NCI-H1436 treated with DMSO at 0.1 percent for 48 hours (cell line): Measurements from ENCODE around the gene FRK.
"Not testable (repeated sequence)": the region's sequence is repeated elsewhere in the genome, so short reads cannot be mapped to it uniquely, and the experiment has no call there.

Source experiments
- DNase-seq: peaks from one replicate; lab custom pipeline; 2025; lab: John Stamatoyannopoulos, UW

Gene FRK

GRCh38 chr6:116060572-116061283 is at the start of gene FRK:
Gene FRK (minus strand): TSS chr6:116060891. CDS start chr6:116060311, 580 bp downstream.
- no peak for DNase-seq

GRCh38 chr6:116108836-116109235 is 48.1 kb upstream of the FRK start:
- DNase-seq = no peak

GRCh38 chr6:116106146-116106545 is 45.5 kb upstream of the FRK start:
- no peak for DNase-seq

- no peak for DNase-seq
These were observed 44.6 kb upstream of the FRK start for GRCh38 chr6:116105247-116105646.

- DNase-seq = no peak
These were observed 43.9 kb upstream of the FRK start for GRCh38 chr6:116104636-116105035.

- no peak for DNase-seq
These were observed 42.2 kb upstream of the FRK start for GRCh38 chr6:116102873-116103272.

GRCh38 chr6:116101790-116102189 is 41.1 kb upstream of the FRK start:
- no peak for DNase-seq

- no peak for DNase-seq
These were observed 40.6 kb upstream of the FRK start for GRCh38 chr6:116101302-116101718.

- DNase-seq = peak; percentile 28
These were observed 40.0 kb upstream of the FRK start, which contains the start of gene NT5DC1 for GRCh38 chr6:116100419-116101301. Gene NT5DC1 (plus strand): TSS chr6:116100853. CDS start chr6:116100931, 78 bp downstream.

GRCh38 chr6:116099036-116099435 is 38.3 kb upstream of the FRK start:
- no peak for DNase-seq

GRCh38 chr6:116096979-116097816 is 36.5 kb upstream of the FRK start:
- DNase-seq = no peak

GRCh38 chr6:116096048-116096759 is 35.5 kb upstream of the FRK start:
- not testable (repeated sequence) for DNase-seq

- no peak for DNase-seq
These were observed 33.4 kb upstream of the FRK start for GRCh38 chr6:116094041-116094440.

- DNase-seq = no peak
These were observed 29.6 kb upstream of the FRK start for GRCh38 chr6:116090251-116090650.

GRCh38 chr6:116088946-116089345 is 28.3 kb upstream of the FRK start:
- DNase-seq = no peak

GRCh38 chr6:116087437-116088027 is 26.8 kb upstream of the FRK start:
- DNase-seq = no peak

- no peak for DNase-seq
These were observed 23.6 kb upstream of the FRK start for GRCh38 chr6:116084284-116084683.

- no peak for DNase-seq
These were observed 22.4 kb upstream of the FRK start for GRCh38 chr6:116083052-116083451.

GRCh38 chr6:116078945-116079344 is 18.3 kb upstream of the FRK start:
- no peak for DNase-seq

- DNase-seq = no peak
These were observed 17.8 kb upstream of the FRK start for GRCh38 chr6:116078522-116078921.

- no peak for DNase-seq
These were observed 14.2 kb upstream of the FRK start for GRCh38 chr6:116074732-116075390.
